ENCODE results near the gene TMEM247.

DNA sequence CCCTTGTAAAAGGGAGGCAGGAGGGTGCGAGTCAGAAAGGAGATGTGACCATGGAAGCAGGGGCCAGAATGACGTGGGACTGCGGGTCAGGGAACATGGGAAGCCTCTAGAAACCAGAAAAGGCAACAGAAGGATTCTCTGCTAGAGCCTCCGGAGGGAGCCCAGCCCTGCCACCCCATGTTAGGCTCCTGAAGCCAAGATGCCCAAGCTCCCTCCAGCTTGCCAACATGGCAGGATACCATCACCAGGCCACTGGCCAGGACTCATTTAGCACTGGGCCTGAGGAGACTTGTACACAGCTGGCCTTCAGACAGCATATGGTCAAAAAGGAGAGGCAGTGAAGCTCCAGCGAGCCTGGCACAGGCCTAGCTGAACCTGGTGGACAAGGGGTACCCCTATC, 5.6 kb downstream of the TMEM247 start:
- TF ChIP-seq, protein P1, sequence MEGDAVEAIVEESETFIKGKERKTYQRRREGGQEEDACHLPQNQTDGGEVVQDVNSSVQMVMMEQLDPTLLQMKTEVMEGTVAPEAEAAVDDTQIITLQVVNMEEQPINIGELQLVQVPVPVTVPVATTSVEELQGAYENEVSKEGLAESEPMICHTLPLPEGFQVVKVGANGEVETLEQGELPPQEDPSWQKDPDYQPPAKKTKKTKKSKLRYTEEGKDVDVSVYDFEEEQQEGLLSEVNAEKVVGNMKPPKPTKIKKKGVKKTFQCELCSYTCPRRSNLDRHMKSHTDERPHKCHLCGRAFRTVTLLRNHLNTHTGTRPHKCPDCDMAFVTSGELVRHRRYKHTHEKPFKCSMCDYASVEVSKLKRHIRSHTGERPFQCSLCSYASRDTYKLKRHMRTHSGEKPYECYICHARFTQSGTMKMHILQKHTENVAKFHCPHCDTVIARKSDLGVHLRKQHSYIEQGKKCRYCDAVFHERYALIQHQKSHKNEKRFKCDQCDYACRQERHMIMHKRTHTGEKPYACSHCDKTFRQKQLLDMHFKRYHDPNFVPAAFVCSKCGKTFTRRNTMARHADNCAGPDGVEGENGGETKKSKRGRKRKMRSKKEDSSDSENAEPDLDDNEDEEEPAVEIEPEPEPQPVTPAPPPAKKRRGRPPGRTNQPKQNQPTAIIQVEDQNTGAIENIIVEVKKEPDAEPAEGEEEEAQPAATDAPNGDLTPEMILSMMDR (conservative IDR thresholded peaks at IDR 0.05; ENCODE audit: low read depth, low read length) = no peak
- no peak for TF ChIP-seq EZH2 (IDR thresholded peaks at IDR 0.05; ENCODE audit: borderline replicate concordance, low read depth, low read length, poor library complexity, severe bottlenecking)

Measured in A673 (cell line).